GM12891 (cell line): ENCODE measurements around the gene DMD.

Source experiments
- POLR2A ChIP-seq: IDR thresholded peaks from 2 replicates; pipeline ENCODE4 v1.6.1; 2011; ENCODE audit warnings: low read depth, low read length, control low read depth
- POLR2AphosphoS5 ChIP-seq: IDR thresholded peaks from 2 replicates; pipeline ENCODE4 v1.6.1; 2011; ENCODE audit warnings: low read depth, low read length, control low read depth
- POU2F2 ChIP-seq: IDR thresholded peaks from 2 replicates; pipeline ENCODE4 v1.6.1; 2011; ENCODE audit warnings: low read depth, mild to moderate bottlenecking, control low read depth, low read length, moderate library complexity

GRCh38 chrX:31070057-31070468 is 2141.3 kb downstream of the DMD start:
- no peak for TF ChIP-seq POU2F2
- TF ChIP-seq POLR2A, result no peak
- no peak for TF ChIP-seq POLR2AphosphoS5
